ENCODE measurements around the gene PCSK1N.
"Not testable (repeated sequence)": the region's sequence is repeated elsewhere in the genome, so short reads cannot be mapped to it uniquely, and the experiment has no call there.

PCSK1N gene, protein sequence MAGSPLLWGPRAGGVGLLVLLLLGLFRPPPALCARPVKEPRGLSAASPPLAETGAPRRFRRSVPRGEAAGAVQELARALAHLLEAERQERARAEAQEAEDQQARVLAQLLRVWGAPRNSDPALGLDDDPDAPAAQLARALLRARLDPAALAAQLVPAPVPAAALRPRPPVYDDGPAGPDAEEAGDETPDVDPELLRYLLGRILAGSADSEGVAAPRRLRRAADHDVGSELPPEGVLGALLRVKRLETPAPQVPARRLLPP

GRCh38 chrX:48835524-48836329 lies at the start of gene PCSK1N:
Gene PCSK1N (minus strand): TSS chrX:48835610. CDS start chrX:48835532, 78 bp downstream.
- no peak for DNase-seq (ENCODE audit: low read depth)
- TF ChIP-seq, protein P1, sequence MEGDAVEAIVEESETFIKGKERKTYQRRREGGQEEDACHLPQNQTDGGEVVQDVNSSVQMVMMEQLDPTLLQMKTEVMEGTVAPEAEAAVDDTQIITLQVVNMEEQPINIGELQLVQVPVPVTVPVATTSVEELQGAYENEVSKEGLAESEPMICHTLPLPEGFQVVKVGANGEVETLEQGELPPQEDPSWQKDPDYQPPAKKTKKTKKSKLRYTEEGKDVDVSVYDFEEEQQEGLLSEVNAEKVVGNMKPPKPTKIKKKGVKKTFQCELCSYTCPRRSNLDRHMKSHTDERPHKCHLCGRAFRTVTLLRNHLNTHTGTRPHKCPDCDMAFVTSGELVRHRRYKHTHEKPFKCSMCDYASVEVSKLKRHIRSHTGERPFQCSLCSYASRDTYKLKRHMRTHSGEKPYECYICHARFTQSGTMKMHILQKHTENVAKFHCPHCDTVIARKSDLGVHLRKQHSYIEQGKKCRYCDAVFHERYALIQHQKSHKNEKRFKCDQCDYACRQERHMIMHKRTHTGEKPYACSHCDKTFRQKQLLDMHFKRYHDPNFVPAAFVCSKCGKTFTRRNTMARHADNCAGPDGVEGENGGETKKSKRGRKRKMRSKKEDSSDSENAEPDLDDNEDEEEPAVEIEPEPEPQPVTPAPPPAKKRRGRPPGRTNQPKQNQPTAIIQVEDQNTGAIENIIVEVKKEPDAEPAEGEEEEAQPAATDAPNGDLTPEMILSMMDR (IDR thresholded peaks at IDR 0.05; ENCODE audit: control insufficient read depth, insufficient read depth, low read depth, low read length, missing control alignments) = no peak
- no peak within 1 kb of the TSS for H3K4me3 ChIP-seq (ENCODE audit: control insufficient read depth, low read depth, low read length)

DNA sequence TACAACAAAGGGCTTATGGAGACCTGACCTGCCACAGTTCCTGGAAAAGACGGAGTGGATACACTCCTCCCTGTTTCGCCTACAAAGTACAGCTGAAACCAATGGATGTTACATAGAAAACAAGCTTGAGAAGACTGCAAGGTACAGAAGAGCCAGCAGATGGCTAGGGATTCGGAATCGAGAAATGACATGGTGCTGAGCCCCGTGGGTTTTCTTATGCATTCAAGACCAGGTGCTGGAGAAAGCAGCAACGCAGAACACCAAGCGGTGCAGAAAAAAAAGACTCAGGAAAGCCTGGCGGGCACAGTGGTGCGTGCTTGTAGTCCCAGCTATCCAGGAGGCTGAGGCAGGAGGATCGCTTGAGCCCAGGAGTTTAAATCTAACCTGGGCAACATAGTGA lies 48.3 kb upstream of the PCSK1N start:
- no peak for DNase-seq (ENCODE audit: low read depth)
- TF ChIP-seq, protein P1 (IDR thresholded peaks at IDR 0.05; ENCODE audit: control insufficient read depth, insufficient read depth, low read depth, low read length, missing control alignments) = no peak

GRCh38 chrX:48876944-48877343 lies 41.5 kb upstream of the PCSK1N start:
- not testable (repeated sequence) for H3K4me3 ChIP-seq (ENCODE audit: control insufficient read depth, low read depth, low read length); DNase-seq (ENCODE audit: low read depth)

More for the DNA sequence above, 48.3 kb upstream of the PCSK1N start:
- H3K4me3 ChIP-seq (ENCODE audit: control insufficient read depth, low read depth, low read length) = no peak overlapping the region

DNA sequence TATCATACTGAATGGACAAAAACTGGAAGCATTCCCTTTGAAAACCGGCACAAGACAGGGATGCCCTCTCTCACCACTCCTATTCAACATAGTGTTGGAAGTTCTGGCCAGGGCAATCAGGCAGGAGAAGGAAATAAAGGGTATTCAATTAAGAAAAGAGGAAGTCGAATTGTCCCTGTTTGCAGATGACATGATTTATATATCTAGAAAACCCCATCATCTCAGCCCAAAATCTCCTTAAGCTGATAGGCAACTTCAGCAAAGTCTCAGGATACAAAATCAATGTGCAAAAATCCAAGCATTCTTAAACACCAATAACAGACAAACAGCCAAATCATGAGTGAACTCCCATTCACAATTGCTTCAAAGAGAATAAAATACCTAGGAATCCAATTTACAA lies 36.6 kb upstream of the PCSK1N start:
- not testable (repeated sequence) for H3K4me3 ChIP-seq (ENCODE audit: control insufficient read depth, low read depth, low read length); DNase-seq (ENCODE audit: low read depth)

DNA sequence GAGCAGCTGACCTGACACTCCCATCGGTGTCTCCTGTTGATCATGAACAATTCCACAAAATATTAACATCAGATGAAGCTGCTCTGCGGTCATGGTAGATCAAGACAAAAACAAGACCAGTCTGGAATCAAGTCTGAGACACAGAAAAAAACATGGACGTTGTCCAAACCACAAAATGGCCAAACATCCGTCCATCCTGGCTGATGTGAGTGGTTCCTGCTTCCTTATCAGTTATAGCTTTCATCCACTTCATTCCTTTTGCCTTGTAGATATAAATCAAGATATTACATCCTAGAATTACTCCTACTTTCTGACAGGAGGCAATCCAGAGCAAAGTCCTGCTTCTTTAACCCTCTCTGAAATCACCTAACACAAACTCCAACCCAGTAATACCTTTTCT lies 28.8 kb upstream of the PCSK1N start:
- no peak overlapping the region for H3K4me3 ChIP-seq (ENCODE audit: control insufficient read depth, low read depth, low read length)
- TF ChIP-seq, protein P1 (IDR thresholded peaks at IDR 0.05; ENCODE audit: control insufficient read depth, insufficient read depth, low read depth, low read length, missing control alignments) = no peak
- peak; percentile 45 for DNase-seq (ENCODE audit: low read depth)

- TF ChIP-seq, protein P1 (IDR thresholded peaks at IDR 0.05; ENCODE audit: control insufficient read depth, insufficient read depth, low read depth, low read length, missing control alignments) = peak; percentile 40
- no peak overlapping the region for H3K4me3 ChIP-seq (ENCODE audit: control insufficient read depth, low read depth, low read length)
- DNase-seq (ENCODE audit: low read depth) = no peak
These were observed 19.5 kb upstream of the PCSK1N start for GRCh38 chrX:48854898-48855297.

GRCh38 chrX:48854121-48854804 lies 18.9 kb upstream of the PCSK1N start:
- not testable (repeated sequence) for H3K4me3 ChIP-seq (ENCODE audit: control insufficient read depth, low read depth, low read length); DNase-seq (ENCODE audit: low read depth)

- H3K4me3 ChIP-seq (ENCODE audit: control insufficient read depth, low read depth, low read length); DNase-seq (ENCODE audit: low read depth): not testable (repeated sequence)
These were observed 18.1 kb upstream of the PCSK1N start for GRCh38 chrX:48853494-48853893.

Data from AG09309 (cell line).